HCT116 (cell line): ENCODE results near the gene INSR. TPM values are rescaled to one million over a fixed set of nuclear protein-coding genes. Genes with fewer than 3 reads are reported as not detected.

Experiments
- ATAC-seq: fragments of 200-7000 bp; cut with Tn5 transposase; 2 replicates; pipeline ENCODE4 v1.9.1; 2020; ENCODE audit warnings: mild to moderate bottlenecking, moderate library complexity
- BruUV-seq: library from RNA; stranded (reverse); fragments of 400-500 nt; replicated peaks from 2 replicates; lab custom pipeline; 2021; lab: Mats Ljungman, UMichigan
- CTCF ChIA-PET: fragments of 300-600 bp; sonication (Branson Sonifier 250); formaldehyde crosslinking; loops from one replicate; lab custom pipeline; 2021; ENCODE audit warnings: antibody characterized with exemption; lab: Charles Lee
- POLR2A ChIA-PET: fragments of 300-600, 350-600 bp; sonication (Branson Sonifier 250); formaldehyde crosslinking; loops from one replicate; lab custom pipeline; 2021; ENCODE audit warnings: antibody characterized with exemption; lab: Charles Lee
- RAD21 ChIA-PET, 2 experiments: fragments of 300-600 bp; sonication (Branson Sonifier 250); formaldehyde crosslinking; loops; one replicate each; lab custom pipeline; 2023; ENCODE audit warnings: low total read pairs in 2 of 2; ENCODE audit not compliant: uncharacterized antibody in 2 of 2, unreplicated experiment in 2 of 2, low non-redundant PET in 1 of 2; lab: Charles Lee
- DNase-seq: peaks from one replicate; pipeline ENCODE4 v3.0.0-alpha.2; 2010; ENCODE audit warnings: low read depth, low spot score
- H2AFZ ChIP-seq: fragments of 200-600 bp; shearing (Covaris generic), sonication (generic); 2 replicates; pipeline ENCODE4 v1.6.1; 2017; ENCODE audit warnings: low read depth, mixed run types, mixed read lengths, antibody characterized with exemption, low read length; ENCODE audit not compliant: poor library complexity, severe bottlenecking
- H3K27ac ChIP-seq: 2 replicates; pipeline ENCODE4 v1.5.1; 2012; ENCODE audit warnings: low read depth, low read length
- H3K27me3 ChIP-seq: fragments of 200-600 bp; sonication (generic); 2 replicates; pipeline ENCODE4 v1.6.1; 2016; ENCODE audit warnings: mixed run types, low read length, mixed read lengths; ENCODE audit not compliant: insufficient read depth
- H3K36me3 ChIP-seq, 2 experiments: fragments of 200-500 bp in 1 of 2; fragments of 200-600 bp in 1 of 2; sonication (Bioruptor generic) in 1 of 2; sonication (generic) in 1 of 2; 2 replicates each; pipeline versions ENCODE4 v1.5.1 to v1.6.1; 2014 to 2016; ENCODE audit warnings: low read length in 2 of 2, inconsistent platforms in 1 of 2, mixed read lengths in 1 of 2, mixed run types in 1 of 2; ENCODE audit not compliant: insufficient read depth in 2 of 2, control insufficient read depth in 1 of 2
- H3K4me1 ChIP-seq, 2 experiments: fragments of 200-600 bp in 1 of 2; sonication (generic) in 1 of 2; 2 replicates each; pipeline versions ENCODE4 v1.5.1 to v1.6.1; 2012 to 2017; ENCODE audit warnings: low read length in 2 of 2, inconsistent platforms in 1 of 2, mild to moderate bottlenecking in 1 of 2, mixed read lengths in 1 of 2, mixed run types in 1 of 2, moderate library complexity in 1 of 2; ENCODE audit not compliant: insufficient read depth in 2 of 2, control insufficient read depth in 1 of 2
- H3K4me2 ChIP-seq: fragments of 200-600 bp; sonication (generic); 2 replicates; pipeline ENCODE4 v1.6.1; 2017; ENCODE audit warnings: mixed run types, low read length, mixed read lengths
- H3K4me3 ChIP-seq, 2 experiments: fragments of 200-600 bp in 1 of 2; sonication (generic) in 1 of 2; replicated peaks in 1 of 2; 2 replicates each; pipeline ENCODE4 v1.5.1; 2011 to 2016; ENCODE audit warnings: low read length in 2 of 2, control low read depth in 1 of 2, low read depth in 1 of 2, mild to moderate bottlenecking in 1 of 2, mixed read lengths in 1 of 2, mixed run types in 1 of 2
- H3K79me2 ChIP-seq: fragments of 200-600 bp; sonication (generic); 2 replicates; pipeline ENCODE4 v1.6.1; 2017; ENCODE audit warnings: mild to moderate bottlenecking, mixed run types, low read length, moderate library complexity, mixed read lengths; ENCODE audit not compliant: insufficient read depth
- H3K9ac ChIP-seq: fragments of 200-600 bp; sonication (generic); 2 replicates; pipeline ENCODE4 v1.6.1; 2016; ENCODE audit warnings: low read length, mixed read lengths
- H3K9me2 ChIP-seq: fragments of 200-600 bp; sonication (generic), shearing (Covaris generic); 2 replicates; pipeline ENCODE4 v1.6.1; 2017; ENCODE audit warnings: mixed run types, mild to moderate bottlenecking, moderate library complexity; ENCODE audit not compliant: insufficient read depth
- H3K9me3 ChIP-seq, 2 experiments: fragments of 200-500 bp in 1 of 2; fragments of 200-600 bp in 1 of 2; sonication (Bioruptor generic) in 1 of 2; sonication (generic) in 1 of 2; 2 replicates each; pipeline ENCODE4 v1.6.1; 2014 to 2017; ENCODE audit warnings: low read length in 2 of 2, mixed read lengths in 2 of 2, inconsistent platforms in 1 of 2, low read depth in 1 of 2, mild to moderate bottlenecking in 1 of 2, mixed run types in 1 of 2, moderate library complexity in 1 of 2; ENCODE audit not compliant: control insufficient read depth in 1 of 2, insufficient read depth in 1 of 2
- H4K20me1 ChIP-seq: fragments of 200-600 bp; sonication (generic), shearing (Covaris generic); 2 replicates; pipeline ENCODE4 v1.6.1; 2017; ENCODE audit warnings: mixed run types, mild to moderate bottlenecking, moderate library complexity; ENCODE audit not compliant: insufficient read depth
- CEBPB ChIP-seq: IDR thresholded peaks from 2 replicates; pipeline ENCODE4 v1.6.1; 2012; ENCODE audit warnings: low read depth
- EZH2 ChIP-seq: fragments of 200-600 bp; sonication (generic); IDR thresholded peaks from 2 replicates; pipeline ENCODE4 v1.6.1; 2017; ENCODE audit warnings: antibody characterized with exemption, mixed run types
- EZH2phosphoT487 ChIP-seq: fragments of 200-600 bp; IDR thresholded peaks from 2 replicates; pipeline ENCODE4 v1.6.1; 2018; ENCODE audit warnings: antibody characterized with exemption, borderline replicate concordance
- JUND ChIP-seq: IDR thresholded peaks from 2 replicates; pipeline ENCODE4 v1.6.1; 2012
- MAX ChIP-seq: IDR thresholded peaks from 2 replicates; pipeline ENCODE4 v1.6.1; 2012
- POLR2AphosphoS5 ChIP-seq: IDR thresholded peaks from 2 replicates; pipeline ENCODE4 v1.6.1; 2011; ENCODE audit warnings: mild to moderate bottlenecking, low read depth, low read length, moderate library complexity
- RAD21 ChIP-seq: IDR thresholded peaks from 2 replicates; pipeline ENCODE4 v1.6.1; 2012; ENCODE audit warnings: low read depth, mild to moderate bottlenecking
- REST ChIP-seq: IDR thresholded peaks from 2 replicates; pipeline ENCODE4 v1.6.1; 2012; ENCODE audit warnings: low read depth
- SIN3A ChIP-seq: IDR thresholded peaks from 2 replicates; pipeline ENCODE4 v1.6.1; 2012; ENCODE audit warnings: low read depth
- YY1 ChIP-seq: IDR thresholded peaks from 2 replicates; pipeline ENCODE4 v1.6.1; 2011; ENCODE audit warnings: low read length, low read depth, moderate library complexity, mild to moderate bottlenecking; ENCODE audit not compliant: insufficient replicate concordance; ENCODE audit errors: extremely low read depth
- ZFX ChIP-seq: fragments of 450-650 bp; IDR thresholded peaks from 2 replicates; pipeline ENCODE4 v1.6.1; 2017
- ZNF274 ChIP-seq: fragments of 200-500 bp; sonication (Bioruptor generic); IDR thresholded peaks from 2 replicates; pipeline ENCODE4 v1.6.1; 2014; ENCODE audit warnings: mild to moderate bottlenecking, low read depth, low read length, inconsistent platforms
- intact Hi-C: fragments of 100-400 bp; cut with micrococcal nuclease; formaldehyde crosslinking; loops from 2 replicates; pipeline ENCODE4 v1.10.0; 2022
- total RNA-seq: library from RNA; stranded (reverse); gene quantifications from one replicate; pipeline ENCODE4 v1.2.1, GENCODE V29; 2021; ENCODE audit not compliant: unreplicated experiment
- TF ChIP-seq, protein P1 (sequence below): IDR thresholded peaks from 2 replicates; pipeline ENCODE4 v1.6.1; 2012

INSR gene
- total RNA-seq, 1 experiment from 2014 or later, result 25.4 TPM

GRCh38 chr19:7161292-7161691 is 132.9 kb downstream of the INSR start (continued):
- TF ChIP-seq ZNF274 (no peak), REST (no peak)

DNA sequence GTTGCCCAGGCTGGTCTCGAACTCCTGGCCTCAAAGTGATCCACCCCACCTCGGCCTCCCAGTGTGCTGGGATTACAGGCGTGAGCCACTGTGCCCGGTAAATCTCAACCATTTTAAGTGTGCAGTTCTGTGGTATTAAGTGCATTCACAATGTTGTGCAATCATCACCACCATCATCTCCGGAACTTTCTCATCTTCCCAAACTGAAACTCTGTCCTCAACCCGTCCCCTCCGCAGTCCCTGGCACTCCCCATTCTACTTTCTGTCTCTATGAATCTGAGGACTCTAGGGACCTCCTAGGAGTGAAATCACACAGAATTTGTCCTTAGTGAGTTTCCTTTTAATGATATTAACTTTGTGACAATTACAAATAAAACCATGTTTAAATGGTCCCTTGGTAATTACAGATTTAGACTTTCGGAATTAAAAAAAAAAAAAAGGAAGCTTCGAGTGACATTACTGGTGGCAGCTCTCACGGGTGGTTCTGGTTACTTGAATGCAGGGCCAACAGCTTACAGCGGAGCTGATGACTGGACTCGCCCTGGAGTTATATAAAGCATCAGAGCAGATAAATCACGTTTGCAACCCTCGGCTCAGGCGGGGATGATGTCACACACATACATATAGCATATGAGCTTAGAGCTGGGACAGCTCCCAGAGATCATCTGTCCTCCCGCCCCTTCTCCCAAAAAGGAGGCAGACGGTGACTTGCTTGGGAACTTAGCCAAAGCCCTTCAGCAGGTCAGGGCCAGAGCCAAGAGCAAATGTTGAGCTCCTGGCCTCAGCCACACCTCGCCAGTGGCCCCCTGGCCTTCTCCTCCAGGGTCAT is 134.9 kb downstream of the INSR start:
- Histone ChIP-seq H3K4me3 (no peak overlapping the region), H3K4me1 (no peaks in the 10 kb centered on the region), H2AFZ (no peak overlapping the region), H4K20me1 (no peaks in the 10 kb centered on the region), H3K9me3 (no peaks in the 10 kb centered on the region), H3K27me3 (no peaks in the 10 kb centered on the region), H3K9ac (no peak overlapping the region), H3K27ac (no peak overlapping the region), H3K4me2 (no peak overlapping the region), H3K36me3 (peaks cover 3 to 4% of the 10 kb centered on the region in 2 experiments; a peak in 1 of 4 replicates), H3K9me2 (no peaks in the 10 kb centered on the region), H3K79me2 (no peaks in the 10 kb centered on the region)
- intact Hi-C loops, result no loop called here
- TF ChIP-seq JUND (no peak), CEBPB (no peak), SIN3A (no peak), MAX (no peak), EZH2phosphoT487 (no peak), YY1 (no peak), REST (no peak), EZH2 (no peak), RAD21 (no peak), POLR2AphosphoS5 (no peak), ZFX (no peak)
- TF ChIP-seq, protein P1, sequence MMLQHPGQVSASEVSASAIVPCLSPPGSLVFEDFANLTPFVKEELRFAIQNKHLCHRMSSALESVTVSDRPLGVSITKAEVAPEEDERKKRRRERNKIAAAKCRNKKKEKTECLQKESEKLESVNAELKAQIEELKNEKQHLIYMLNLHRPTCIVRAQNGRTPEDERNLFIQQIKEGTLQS, result no peak
- ATAC-seq, result no peak
- RAD21 ChIA-PET, result no interaction called here
- CTCF ChIA-PET, result no interaction called here
- POLR2A ChIA-PET, result no interaction called here
- no TSS peak for BruUV-seq
- no peak for DNase-seq
